GM21786 (cell line): Measurements from ENCODE around the gene SARS1.
"Not testable (repeated sequence)": the region's sequence is repeated elsewhere in the genome, so short reads cannot be mapped to it uniquely, and the experiment has no call there.

Source experiments
- ATAC-seq: cut with Tn5 transposase; IDR thresholded peaks from one replicate; pipeline ENCODE4 v1.9.1; 2021; ENCODE audit not compliant: unreplicated experiment

The SARS1 gene

GRCh38 chr1:109213824-109214693 is at the start of gene SARS1:
Gene SARS1, plus strand, starts transcription at chr1:109213918. Its CDS starts 75 bp downstream, at chr1:109213993.
- peak; percentile 70 for ATAC-seq

- no peak for ATAC-seq
These were observed 49.2 kb upstream of the SARS1 start for GRCh38 chr1:109164538-109164937.

GRCh38 chr1:109167001-109167506 is 46.7 kb upstream of the SARS1 start:
- ATAC-seq: peak; percentile 64

- no peak for ATAC-seq
These were observed 43.5 kb upstream of the SARS1 start for GRCh38 chr1:109170035-109170764.

GRCh38 chr1:109171646-109172045 is 42.1 kb upstream of the SARS1 start:
- no peak for ATAC-seq

- ATAC-seq: not testable (repeated sequence)
These were observed 37.4 kb upstream of the SARS1 start for GRCh38 chr1:109176349-109176748.

- ATAC-seq: not testable (repeated sequence)
These were observed 33.0 kb upstream of the SARS1 start for GRCh38 chr1:109180715-109181084.

- ATAC-seq: no peak
These were observed 32.5 kb upstream of the SARS1 start for GRCh38 chr1:109181085-109181806.

GRCh38 chr1:109181807-109182163 is 31.9 kb upstream of the SARS1 start:
- ATAC-seq: no peak

GRCh38 chr1:109183058-109183738 is 30.5 kb upstream of the SARS1 start:
- no peak for ATAC-seq

- ATAC-seq: no peak
These were observed 29.0 kb upstream of the SARS1 start for GRCh38 chr1:109184687-109185086.

- no peak for ATAC-seq
These were observed 28.4 kb upstream of the SARS1 start for GRCh38 chr1:109185357-109185756.

GRCh38 chr1:109185990-109186732 is 27.6 kb upstream of the SARS1 start:
- ATAC-seq: no peak

GRCh38 chr1:109186733-109187086 is 27.0 kb upstream of the SARS1 start:
- no peak for ATAC-seq

GRCh38 chr1:109187127-109187526 is 26.6 kb upstream of the SARS1 start:
- no peak for ATAC-seq

GRCh38 chr1:109188200-109188599 is 25.5 kb upstream of the SARS1 start:
- ATAC-seq: no peak

- ATAC-seq: no peak
These were observed 24.9 kb upstream of the SARS1 start for GRCh38 chr1:109188781-109189180.

- no peak for ATAC-seq
These were observed 23.5 kb upstream of the SARS1 start for GRCh38 chr1:109190189-109190588.

- no peak for ATAC-seq
These were observed 22.3 kb upstream of the SARS1 start for GRCh38 chr1:109191377-109191776.

- ATAC-seq: no peak
These were observed 21.8 kb upstream of the SARS1 start for GRCh38 chr1:109191891-109192290.
